Panc1 (cell line): ENCODE results near the gene CLEC16A. TPM values are rescaled to one million over a fixed set of nuclear protein-coding genes. Genes with fewer than 3 reads are reported as not detected.
A peak's percentile ranks its signal among the peaks of the same experiment; 100 is the strongest.

ENCODE experiments used
- ATAC-seq: fragments of 200-7000 bp; cut with Tn5 transposase; 2 replicates; pipeline ENCODE4 v1.9.1; 2020; ENCODE audit warnings: mild to moderate bottlenecking, moderate library complexity
- BruUV-seq: library from RNA; stranded (reverse); fragments of 400-500 nt; replicated peaks from 2 replicates; lab custom pipeline; 2021; lab: Mats Ljungman, UMichigan
- CTCF ChIA-PET: fragments of 300-600 bp; sonication (Branson Sonifier 250); formaldehyde crosslinking; loops from one replicate; lab custom pipeline; 2022; ENCODE audit warnings: antibody characterized with exemption; lab: Charles Lee
- POLR2A ChIA-PET: fragments of 300-600 bp; sonication (Branson Sonifier 250); formaldehyde crosslinking; loops from one replicate; lab custom pipeline; 2022; ENCODE audit warnings: antibody characterized with exemption; lab: Charles Lee
- DNase-seq: peaks from one replicate; pipeline ENCODE4 v3.0.0-alpha.2; 2010; ENCODE audit warnings: low read depth, low spot score
- H3K27ac ChIP-seq: 2 replicates; pipeline ENCODE4 v1.5.1; 2011; ENCODE audit warnings: mild to moderate bottlenecking, low read length, inconsistent platforms
- H3K27me3 ChIP-seq: fragments of 200-500 bp; sonication (Bioruptor generic); 2 replicates; pipeline ENCODE4 v1.6.0; 2014; ENCODE audit warnings: low read length, inconsistent platforms; ENCODE audit not compliant: control insufficient read depth, insufficient read depth
- H3K36me3 ChIP-seq: fragments of 200-500 bp; sonication (Bioruptor generic); 2 replicates; pipeline ENCODE4 v1.5.1; 2014; ENCODE audit warnings: inconsistent platforms, mild to moderate bottlenecking, low read length, moderate library complexity; ENCODE audit not compliant: control insufficient read depth, insufficient read depth
- H3K4me1 ChIP-seq: 2 replicates; pipeline ENCODE4 v1.5.1; 2011; ENCODE audit warnings: inconsistent platforms, mild to moderate bottlenecking, low read length, moderate library complexity; ENCODE audit not compliant: control insufficient read depth, insufficient read depth
- H3K4me3 ChIP-seq, 2 experiments: 2 replicates each; pipeline ENCODE4 v1.5.1; 2011 to 2012; ENCODE audit warnings: low read depth in 2 of 2, low read length in 2 of 2, mild to moderate bottlenecking in 2 of 2, inconsistent platforms in 1 of 2, moderate library complexity in 1 of 2
- H3K9me3 ChIP-seq: fragments of 200-500 bp; sonication (Bioruptor generic); 2 replicates; pipeline ENCODE4 v1.5.1; 2014; ENCODE audit warnings: low read depth, mild to moderate bottlenecking, inconsistent platforms, low read length, moderate library complexity; ENCODE audit not compliant: control insufficient read depth, insufficient read depth
- POLR2AphosphoS5 ChIP-seq: IDR thresholded peaks from 2 replicates; pipeline ENCODE4 v1.6.1; 2012; ENCODE audit warnings: mild to moderate bottlenecking, low read depth, low read length, moderate library complexity
- SIN3A ChIP-seq: IDR thresholded peaks from 2 replicates; pipeline ENCODE4 v1.6.1; 2012; ENCODE audit warnings: low read depth, mild to moderate bottlenecking, low read length, moderate library complexity, borderline replicate concordance; ENCODE audit not compliant: insufficient read depth
- TCF7L2 ChIP-seq: IDR thresholded peaks from 2 replicates; pipeline ENCODE4 v1.6.1; 2011; ENCODE audit warnings: mild to moderate bottlenecking, low read depth, low read length, inconsistent platforms
- in situ Hi-C: cut with HindIII; loops from 2 replicates; pipeline ENCODE4 v1.10.0; 2016; ENCODE audit warnings: low sequenced_read_pairs, low pct_unique_long_range_greater_than_20kb
- intact Hi-C: fragments of 100-400 bp; cut with micrococcal nuclease; formaldehyde crosslinking; loops from one replicate; pipeline ENCODE4 v1.10.0; 2022; ENCODE audit not compliant: unreplicated experiment
- total RNA-seq: library from RNA; stranded (reverse); gene quantifications from one replicate; pipeline ENCODE4 v1.2.1, GENCODE V29; 2021; ENCODE audit not compliant: unreplicated experiment
- TF ChIP-seq, protein P1 (sequence below): fragments of 450-650 bp; IDR thresholded peaks from 2 replicates; pipeline ENCODE4 v1.5.1; 2017; ENCODE audit warnings: mild to moderate bottlenecking
- TF ChIP-seq, protein P2 (sequence below), 2 experiments: IDR thresholded peaks; 2 replicates each; pipeline ENCODE4 v1.6.1; 2011 to 2012; ENCODE audit warnings: low read depth in 2 of 2, control low read depth in 1 of 2, low read length in 1 of 2, mild to moderate bottlenecking in 1 of 2, moderate library complexity in 1 of 2; ENCODE audit not compliant: insufficient read depth in 1 of 2

CLEC16A gene
- total RNA-seq, 1 experiment from 2014 or later, result 21.0 TPM

DNA sequence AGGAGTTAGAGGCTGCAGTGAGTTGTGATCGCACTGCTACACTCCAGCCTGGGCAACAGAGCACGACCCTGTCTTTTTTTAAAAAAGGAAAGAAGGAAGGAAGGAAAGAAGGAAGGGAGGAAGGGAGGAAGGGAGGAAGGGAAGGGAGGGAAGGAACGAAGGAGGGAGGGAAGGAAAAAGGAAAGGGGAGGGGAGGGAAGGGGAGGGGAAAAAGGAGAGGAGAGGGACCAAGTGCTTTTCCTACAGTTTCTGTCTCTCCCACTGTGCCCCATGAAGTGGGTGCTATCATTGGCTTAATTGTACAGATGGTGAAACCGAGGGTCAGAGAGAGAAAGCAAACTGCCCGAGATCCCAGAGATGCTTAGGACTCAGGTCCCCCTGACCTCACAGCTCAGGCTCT lies 254.0 kb downstream of the CLEC16A start:
- intact Hi-C loops (no loop called here), in situ Hi-C loops (no loop called here)
- Histone ChIP-seq H3K9me3 (no peaks in the 10 kb centered on the region), H3K27me3 (no peaks in the 10 kb centered on the region), H3K4me1 (peaks cover 30% of the 10 kb centered on the region), H3K27ac (no peak overlapping the region), H3K4me3 (no peak overlapping the region), H3K36me3 (no peaks in the 10 kb centered on the region)
- TF ChIP-seq, protein P1, sequence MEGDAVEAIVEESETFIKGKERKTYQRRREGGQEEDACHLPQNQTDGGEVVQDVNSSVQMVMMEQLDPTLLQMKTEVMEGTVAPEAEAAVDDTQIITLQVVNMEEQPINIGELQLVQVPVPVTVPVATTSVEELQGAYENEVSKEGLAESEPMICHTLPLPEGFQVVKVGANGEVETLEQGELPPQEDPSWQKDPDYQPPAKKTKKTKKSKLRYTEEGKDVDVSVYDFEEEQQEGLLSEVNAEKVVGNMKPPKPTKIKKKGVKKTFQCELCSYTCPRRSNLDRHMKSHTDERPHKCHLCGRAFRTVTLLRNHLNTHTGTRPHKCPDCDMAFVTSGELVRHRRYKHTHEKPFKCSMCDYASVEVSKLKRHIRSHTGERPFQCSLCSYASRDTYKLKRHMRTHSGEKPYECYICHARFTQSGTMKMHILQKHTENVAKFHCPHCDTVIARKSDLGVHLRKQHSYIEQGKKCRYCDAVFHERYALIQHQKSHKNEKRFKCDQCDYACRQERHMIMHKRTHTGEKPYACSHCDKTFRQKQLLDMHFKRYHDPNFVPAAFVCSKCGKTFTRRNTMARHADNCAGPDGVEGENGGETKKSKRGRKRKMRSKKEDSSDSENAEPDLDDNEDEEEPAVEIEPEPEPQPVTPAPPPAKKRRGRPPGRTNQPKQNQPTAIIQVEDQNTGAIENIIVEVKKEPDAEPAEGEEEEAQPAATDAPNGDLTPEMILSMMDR, result no peak
- TF ChIP-seq TCF7L2 (no peak), SIN3A (no peak), POLR2AphosphoS5 (no peak)
- TF ChIP-seq, protein P2, sequence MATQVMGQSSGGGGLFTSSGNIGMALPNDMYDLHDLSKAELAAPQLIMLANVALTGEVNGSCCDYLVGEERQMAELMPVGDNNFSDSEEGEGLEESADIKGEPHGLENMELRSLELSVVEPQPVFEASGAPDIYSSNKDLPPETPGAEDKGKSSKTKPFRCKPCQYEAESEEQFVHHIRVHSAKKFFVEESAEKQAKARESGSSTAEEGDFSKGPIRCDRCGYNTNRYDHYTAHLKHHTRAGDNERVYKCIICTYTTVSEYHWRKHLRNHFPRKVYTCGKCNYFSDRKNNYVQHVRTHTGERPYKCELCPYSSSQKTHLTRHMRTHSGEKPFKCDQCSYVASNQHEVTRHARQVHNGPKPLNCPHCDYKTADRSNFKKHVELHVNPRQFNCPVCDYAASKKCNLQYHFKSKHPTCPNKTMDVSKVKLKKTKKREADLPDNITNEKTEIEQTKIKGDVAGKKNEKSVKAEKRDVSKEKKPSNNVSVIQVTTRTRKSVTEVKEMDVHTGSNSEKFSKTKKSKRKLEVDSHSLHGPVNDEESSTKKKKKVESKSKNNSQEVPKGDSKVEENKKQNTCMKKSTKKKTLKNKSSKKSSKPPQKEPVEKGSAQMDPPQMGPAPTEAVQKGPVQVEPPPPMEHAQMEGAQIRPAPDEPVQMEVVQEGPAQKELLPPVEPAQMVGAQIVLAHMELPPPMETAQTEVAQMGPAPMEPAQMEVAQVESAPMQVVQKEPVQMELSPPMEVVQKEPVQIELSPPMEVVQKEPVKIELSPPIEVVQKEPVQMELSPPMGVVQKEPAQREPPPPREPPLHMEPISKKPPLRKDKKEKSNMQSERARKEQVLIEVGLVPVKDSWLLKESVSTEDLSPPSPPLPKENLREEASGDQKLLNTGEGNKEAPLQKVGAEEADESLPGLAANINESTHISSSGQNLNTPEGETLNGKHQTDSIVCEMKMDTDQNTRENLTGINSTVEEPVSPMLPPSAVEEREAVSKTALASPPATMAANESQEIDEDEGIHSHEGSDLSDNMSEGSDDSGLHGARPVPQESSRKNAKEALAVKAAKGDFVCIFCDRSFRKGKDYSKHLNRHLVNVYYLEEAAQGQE (IDR thresholded peaks at IDR 0.05; ENCODE audit: insufficient read depth in 1 of 2, low read depth in 2 of 2, low read length in 1 of 2), result no peak
- no TSS peak for BruUV-seq
- DNase-seq (no peak), ATAC-seq (no peak)
- CTCF ChIA-PET, result no interaction called here
- POLR2A ChIA-PET, result no interaction called here

DNA sequence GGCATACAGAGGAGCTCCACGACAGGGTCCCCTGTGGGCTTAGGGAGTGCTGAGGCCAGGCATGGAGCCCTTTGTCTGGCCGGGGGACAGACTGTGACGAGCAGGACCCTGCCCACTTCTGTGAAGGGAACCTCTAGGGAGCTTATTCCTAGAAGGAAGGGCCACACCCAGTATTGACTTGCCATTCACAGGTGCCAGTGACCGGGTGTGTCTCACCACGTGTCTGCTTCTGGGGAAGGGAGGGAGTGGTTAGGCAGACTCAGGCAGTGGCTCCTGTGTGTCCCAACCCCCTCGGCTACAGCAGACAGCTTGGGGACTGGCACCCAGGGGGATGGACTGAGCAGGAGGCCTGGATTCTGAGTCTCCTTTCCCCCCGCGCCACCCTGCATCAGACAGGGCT lies 254.5 kb downstream of the CLEC16A start:
- no peak for TF ChIP-seq POLR2AphosphoS5
- TF ChIP-seq SIN3A, result no peak
- TF ChIP-seq, protein P2 (IDR thresholded peaks at IDR 0.05; ENCODE audit: insufficient read depth in 1 of 2, low read depth in 2 of 2, low read length in 1 of 2), result no peak
- TF ChIP-seq TCF7L2, result no peak
- TF ChIP-seq, protein P1, result no peak
- in situ Hi-C loops, result no loop called here
- no TSS peak for BruUV-seq
- H3K27ac ChIP-seq, result no peak overlapping the region
- intact Hi-C loops, result no loop called here
- H3K9me3 ChIP-seq, result no peaks in the 10 kb centered on the region
- DNase-seq (no peak), ATAC-seq (peak; percentile 40; the same call in 1 of the 2 replicates)
- ChIA-PET CTCF (interaction anchor here (0.5 kb wide), 1 partner anchor 993 kb away, joined by 5 read pairs; no protein-coding TSS in a partner anchor), POLR2A (no interaction called here)
- H3K36me3 ChIP-seq, result no peaks in the 10 kb centered on the region
- peaks cover 30% of the 10 kb centered on the region for H3K4me1 ChIP-seq
- H3K4me3 ChIP-seq, result no peak overlapping the region
- H3K27me3 ChIP-seq, result no peaks in the 10 kb centered on the region
